NCI-H2107 treated with DMSO at 0.1 percent for 48 hours (cell line): ENCODE measurements around the gene PLCL1.

Experiments used
- DNase-seq: peaks from one replicate; lab custom pipeline; 2025; ENCODE audit not compliant: unreplicated experiment; lab: John Stamatoyannopoulos, UW

PLCL1 gene

GRCh38 chr2:198101688-198102087 is 297.3 kb downstream of the PLCL1 start:
- DNase-seq: no peak

DNA sequence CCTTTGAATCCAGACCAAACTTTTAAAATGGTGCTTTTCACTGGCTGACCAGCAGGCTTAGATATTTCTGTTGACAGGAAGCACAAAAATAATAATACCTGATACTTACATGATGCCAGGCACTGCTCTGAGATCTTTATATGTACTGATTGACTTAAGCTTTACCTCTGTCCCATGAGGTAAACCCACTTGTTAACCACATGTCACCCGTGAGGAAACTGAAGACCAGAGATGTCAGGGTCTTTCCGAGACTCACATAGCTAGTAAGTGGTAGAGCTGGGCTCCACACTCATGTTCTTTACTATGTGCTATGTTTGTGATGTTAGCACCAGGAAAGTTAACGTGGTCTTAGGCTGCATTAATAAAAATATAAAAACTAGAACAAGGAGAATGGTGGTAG is 297.7 kb downstream of the PLCL1 start:
- DNase-seq: no peak

DNA sequence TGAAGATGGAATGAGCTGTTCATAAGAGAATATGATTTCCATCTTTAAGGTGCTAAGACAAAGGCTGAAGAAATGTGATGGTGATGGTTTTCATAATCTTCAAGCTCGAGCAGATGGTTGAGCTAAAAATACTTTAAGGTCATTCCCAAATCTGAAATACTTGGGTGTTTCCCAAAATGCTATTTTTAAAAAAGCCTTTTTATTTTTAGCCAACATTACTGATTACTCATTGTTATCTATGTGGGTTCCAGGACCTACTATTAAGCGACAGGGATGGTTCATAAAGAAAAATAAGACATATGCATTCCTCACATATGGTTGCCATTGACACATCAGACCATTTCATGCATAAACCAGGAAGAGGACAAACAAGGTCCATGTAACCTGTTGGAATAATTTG is 298.5 kb downstream of the PLCL1 start:
- no peak for DNase-seq

GRCh38 chr2:198106621-198107385 is 302.4 kb downstream of the PLCL1 start:
- DNase-seq: no peak

GRCh38 chr2:198113316-198113715 is 308.9 kb downstream of the PLCL1 start:
- DNase-seq: no peak

GRCh38 chr2:198114064-198114463 is 309.7 kb downstream of the PLCL1 start:
- DNase-seq: no peak

- no peak for DNase-seq
These were observed 310.8 kb downstream of the PLCL1 start for GRCh38 chr2:198115201-198115600.

DNA sequence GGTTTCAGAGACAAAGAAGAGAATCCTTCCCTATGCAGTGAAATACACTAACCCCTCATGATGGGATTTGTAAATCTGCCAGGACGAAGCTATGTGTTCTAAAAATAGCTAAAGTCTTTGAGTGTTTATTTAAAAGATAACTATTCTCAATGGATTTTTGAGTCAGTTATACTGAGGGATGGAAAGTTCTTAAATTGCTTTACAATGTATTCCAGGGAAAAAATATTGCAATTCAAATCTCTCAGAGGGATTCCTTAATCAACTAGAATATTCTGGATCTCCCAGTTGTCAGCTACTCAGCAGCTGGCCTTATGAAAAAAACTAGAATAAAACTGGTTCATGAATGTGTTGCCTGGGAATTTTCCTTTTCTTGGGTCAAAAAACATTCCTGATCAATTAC is 312.4 kb downstream of the PLCL1 start:
- no peak for DNase-seq

DNA sequence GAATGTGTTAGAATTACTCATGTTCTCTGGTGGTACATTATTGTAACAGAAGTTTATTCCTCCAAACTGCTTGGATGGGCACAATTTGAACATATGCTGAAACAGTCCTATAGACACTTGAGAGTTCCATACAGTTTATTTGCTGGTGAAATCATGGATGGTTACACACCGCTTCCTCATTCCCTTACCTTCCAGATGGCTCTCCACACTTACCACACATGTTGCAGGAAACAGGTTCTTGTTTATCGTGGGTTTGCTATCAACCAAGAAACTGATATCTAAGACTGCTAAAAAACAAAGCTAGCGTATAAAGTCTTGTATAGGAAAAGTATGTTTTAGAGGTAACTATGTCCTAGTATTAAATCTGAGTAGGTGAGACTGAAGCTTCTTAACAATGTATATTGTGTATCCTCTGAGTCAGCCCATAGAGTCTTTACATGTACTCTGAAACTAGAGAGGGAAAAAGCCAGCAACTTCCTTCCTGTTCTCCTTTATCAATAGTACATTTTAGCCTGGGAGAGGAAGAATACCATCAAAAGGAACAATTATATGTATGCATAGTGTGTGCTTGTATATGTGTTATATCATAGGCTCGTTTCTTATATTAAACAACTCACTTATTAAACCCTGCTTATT is 313.1 kb downstream of the PLCL1 start:
- no peak for DNase-seq

- no peak for DNase-seq
These were observed 323.2 kb downstream of the PLCL1 start for GRCh38 chr2:198127627-198128026.

DNA sequence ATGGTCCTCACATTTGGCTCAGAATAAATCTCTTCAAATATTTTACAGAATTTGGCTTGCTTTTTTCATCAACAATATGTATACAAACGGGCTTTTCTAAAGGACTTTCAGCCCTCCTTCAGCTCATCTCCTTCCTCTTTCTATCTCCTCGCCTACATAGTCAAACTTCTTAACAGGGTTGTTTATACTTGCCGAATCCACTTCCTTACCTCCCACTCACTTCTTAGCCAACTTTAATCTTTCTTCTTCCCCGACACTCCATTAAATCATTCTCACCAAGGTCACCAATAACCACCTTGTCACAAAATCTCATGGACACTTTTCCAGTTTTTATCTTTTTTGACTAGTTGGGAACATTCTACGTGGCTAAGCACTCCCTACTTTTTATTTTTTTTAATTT is 325.2 kb downstream of the PLCL1 start:
- DNase-seq: no peak

- no peak for DNase-seq
These were observed 330.0 kb downstream of the PLCL1 start for GRCh38 chr2:198134293-198134955.

GRCh38 chr2:198135481-198135934 is 331.1 kb downstream of the PLCL1 start:
- DNase-seq: no peak

GRCh38 chr2:198136142-198136541 is 331.7 kb downstream of the PLCL1 start:
- no peak for DNase-seq

GRCh38 chr2:198137733-198138132 is 333.3 kb downstream of the PLCL1 start:
- DNase-seq: no peak

DNA sequence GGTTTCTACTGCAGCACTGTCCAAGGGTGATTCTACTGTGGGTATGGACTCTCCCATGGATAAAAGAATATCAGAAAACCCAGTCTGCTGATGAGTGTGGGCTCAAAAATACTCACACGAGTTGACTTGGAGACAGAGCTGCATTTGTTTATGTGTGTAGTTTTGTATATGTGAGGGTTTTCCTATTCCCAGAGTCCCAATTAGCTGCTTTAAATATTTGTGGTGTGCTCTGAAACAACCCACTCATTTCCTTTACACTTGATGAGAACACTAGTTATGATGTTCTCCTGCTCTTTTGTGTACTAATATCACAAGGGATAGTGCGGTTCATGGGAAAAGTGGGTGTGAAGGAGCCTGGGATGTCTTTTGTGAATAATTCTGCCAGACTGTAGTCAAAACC is 337.3 kb downstream of the PLCL1 start:
- no peak for DNase-seq

DNA sequence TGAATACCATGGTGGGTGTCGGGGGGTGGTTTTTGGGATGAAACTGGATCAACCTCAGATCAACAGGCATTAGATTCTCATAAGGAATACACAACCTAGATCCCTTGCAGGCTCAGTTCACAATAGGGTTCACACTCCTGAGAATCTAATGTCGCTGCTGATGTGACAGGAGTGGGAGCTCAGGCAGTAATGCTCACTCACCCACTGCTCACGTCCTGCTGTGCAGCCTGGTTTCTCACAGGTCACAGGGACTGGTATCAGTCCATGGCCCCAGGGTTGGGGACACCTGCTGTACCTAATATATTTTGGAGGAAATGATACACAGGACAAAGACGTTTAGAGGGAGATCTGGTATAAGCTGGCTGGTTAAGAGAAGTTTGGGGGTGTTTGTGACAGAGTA is 338.8 kb downstream of the PLCL1 start:
- no peak for DNase-seq

DNA sequence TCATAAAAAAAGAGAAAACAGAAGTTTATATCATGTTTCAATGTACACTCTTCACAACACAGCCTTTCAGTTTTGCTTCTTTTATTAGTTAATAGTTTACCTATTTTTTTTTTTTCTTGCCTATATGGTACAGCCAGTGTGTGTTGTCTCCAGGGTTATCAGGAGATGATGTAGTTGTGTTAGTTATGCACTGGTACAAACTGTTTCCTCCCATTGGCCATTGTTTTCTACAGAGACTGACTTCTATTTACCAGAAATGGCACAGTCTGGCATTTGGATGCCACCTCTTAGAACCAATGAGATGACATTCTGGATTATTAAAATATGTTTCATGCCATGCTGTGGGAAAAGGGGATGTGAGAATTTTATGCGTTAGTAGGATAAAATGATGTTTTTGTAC is 339.4 kb downstream of the PLCL1 start:
- no peak for DNase-seq

DNA sequence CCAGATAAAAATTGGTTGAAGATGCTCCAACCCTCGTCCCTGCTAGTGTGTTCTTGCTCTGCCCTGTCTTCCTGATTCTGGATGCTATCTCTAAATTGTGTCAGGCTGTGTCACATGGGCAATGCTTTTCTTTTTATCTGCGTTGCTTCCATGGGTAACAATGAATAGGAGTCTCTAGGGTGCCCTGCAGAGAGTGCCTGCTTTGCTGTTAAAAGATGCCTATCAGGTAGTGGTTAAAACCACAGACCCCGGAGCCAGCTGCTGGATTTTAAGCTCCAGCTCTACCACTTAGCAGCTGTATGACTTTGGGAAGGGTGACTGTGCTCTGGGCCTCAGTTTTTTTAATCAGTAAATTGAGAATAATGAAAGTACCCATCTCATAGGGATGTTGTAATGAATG is 340.3 kb downstream of the PLCL1 start:
- DNase-seq: peak; percentile 27

GRCh38 chr2:198146346-198146940 is 342.1 kb downstream of the PLCL1 start:
- no peak for DNase-seq

DNA sequence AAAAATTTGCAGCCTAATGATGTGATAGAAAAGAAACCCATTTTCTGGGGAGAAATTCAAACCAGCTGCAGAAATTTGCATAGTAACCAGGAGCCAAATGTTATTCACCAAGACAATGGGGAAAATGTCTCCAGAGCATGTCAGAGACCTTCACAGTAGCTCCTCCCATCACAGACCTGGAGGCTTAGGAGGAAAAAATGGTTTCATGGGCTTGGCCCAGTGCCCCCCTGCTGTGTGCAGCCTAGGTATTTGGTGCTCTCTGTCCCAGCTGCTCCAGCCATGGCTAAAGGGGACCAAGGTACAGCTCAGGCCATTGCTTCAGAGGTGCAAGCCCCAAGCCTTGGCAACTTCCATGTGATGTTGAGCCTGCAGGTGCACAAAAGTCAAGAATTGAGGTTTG is 352.9 kb downstream of the PLCL1 start:
- DNase-seq: no peak

DNA sequence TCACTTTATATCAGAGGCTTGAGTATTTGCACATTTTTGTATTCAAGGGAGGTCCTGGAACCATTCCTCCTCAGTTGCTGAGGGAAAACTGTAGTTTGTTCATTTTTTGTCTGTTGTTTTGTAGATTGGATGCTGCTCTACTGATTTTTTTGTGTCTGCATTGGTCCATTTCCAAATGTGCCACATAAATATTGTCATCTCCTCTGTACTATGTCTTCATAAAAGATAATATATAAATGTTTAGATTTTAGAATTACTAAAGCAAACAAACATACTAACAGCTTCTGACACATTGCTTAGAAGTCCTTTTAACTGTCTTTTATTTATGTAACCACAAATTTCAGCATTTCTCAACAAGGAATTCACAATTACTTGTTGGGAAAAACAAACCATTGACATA is 356.8 kb downstream of the PLCL1 start:
- DNase-seq: no peak
